HepG2 (cell line): ENCODE data around the gene ANKRD40CL. TPM values are rescaled to one million over a fixed set of nuclear protein-coding genes. Genes with fewer than 3 reads are reported as not detected.

ENCODE experiments used
- FOSL2 ChIP-seq: sonication (generic); formaldehyde crosslinking; IDR thresholded peaks from 2 replicates; pipeline ENCODE4 v1.4.0; 2020; ENCODE audit warnings: missing genetic modification reagents
- HMG20A ChIP-seq: IDR thresholded peaks from 2 replicates; pipeline ENCODE4 v1.6.1; 2016; ENCODE audit warnings: borderline replicate concordance
- ISL2 ChIP-seq: sonication (generic); formaldehyde crosslinking; IDR thresholded peaks from 2 replicates; pipeline ENCODE4 v1.5.0; 2020; ENCODE audit warnings: missing genetic modification reagents
- KDM2A ChIP-seq: sonication (generic); formaldehyde crosslinking; IDR thresholded peaks from 2 replicates; pipeline ENCODE4 v1.4.0; 2020; ENCODE audit warnings: low read depth, missing genetic modification reagents, borderline replicate concordance
- NR2C2 ChIP-seq: sonication (generic); formaldehyde crosslinking; IDR thresholded peaks from 2 replicates; pipeline ENCODE4 v1.4.0; 2020; ENCODE audit warnings: missing genetic modification reagents, mild to moderate bottlenecking, moderate library complexity, borderline replicate concordance
- NRL ChIP-seq: sonication (generic); formaldehyde crosslinking; IDR thresholded peaks from 2 replicates; pipeline ENCODE4 v1.5.0; 2020; ENCODE audit warnings: missing genetic modification reagents, mild to moderate bottlenecking, moderate library complexity, borderline replicate concordance
- SAFB2 ChIP-seq: sonication (generic); formaldehyde crosslinking; IDR thresholded peaks from 2 replicates; pipeline ENCODE4 v1.5.1; 2020; ENCODE audit warnings: missing genetic modification reagents, low read depth, mild to moderate bottlenecking, borderline replicate concordance
- SOX6 ChIP-seq, 2 experiments: fragments of 450-650 bp in 1 of 2; sonication (generic) in 1 of 2; formaldehyde crosslinking in 1 of 2; IDR thresholded peaks; 2 replicates each; pipeline versions ENCODE4 v1.4.0 to v1.6.1; 2017 to 2020; ENCODE audit warnings: antibody characterized with exemption in 1 of 2, mild to moderate bottlenecking in 1 of 2, missing genetic modification reagents in 1 of 2
- TBX2 ChIP-seq: sonication (generic); formaldehyde crosslinking; IDR thresholded peaks from 2 replicates; pipeline ENCODE4 v1.5.0; 2020; ENCODE audit warnings: missing genetic modification reagents, mild to moderate bottlenecking, borderline replicate concordance
- ZNF121 ChIP-seq: sonication (generic); formaldehyde crosslinking; IDR thresholded peaks from 2 replicates; pipeline ENCODE4 v1.5.0; 2020; ENCODE audit warnings: mild to moderate bottlenecking, missing genetic modification reagents
- ZNF468 ChIP-seq: sonication (generic); formaldehyde crosslinking; IDR thresholded peaks from 2 replicates; pipeline ENCODE4 v1.8.0; 2022; ENCODE audit warnings: mild to moderate bottlenecking, moderate library complexity, missing genetic modification reagents
- ZNF543 ChIP-seq: sonication (generic); formaldehyde crosslinking; IDR thresholded peaks from 2 replicates; pipeline ENCODE4 v1.4.0; 2020; ENCODE audit warnings: mild to moderate bottlenecking, missing genetic modification reagents
- ZNF577 ChIP-seq: sonication (generic); formaldehyde crosslinking; IDR thresholded peaks from 2 replicates; pipeline ENCODE4 v1.4.0; 2020; ENCODE audit warnings: mild to moderate bottlenecking, low read depth, missing genetic modification reagents, borderline replicate concordance
- ZNF652 ChIP-seq: IDR thresholded peaks from 2 replicates; pipeline ENCODE4 v1.6.1; 2016; ENCODE audit warnings: low read depth, borderline replicate concordance
- ZNF790 ChIP-seq: sonication (generic); formaldehyde crosslinking; IDR thresholded peaks from 2 replicates; pipeline ENCODE4 v1.8.0; 2022; ENCODE audit warnings: missing genetic modification reagents, mild to moderate bottlenecking, borderline replicate concordance
- polyA plus RNA-seq, 8 experiments: library from polyadenylated mRNA; depleted of rRNA in 3 of 8; stranded (reverse) in 7 of 8; unstranded in 1 of 8; fragments of >200 nt; fragmentation: Illumina TruSeq in 4 of 8; extraction: Trizol in 4 of 8; gene quantifications; 2 replicates each; pipeline versions ENCODE4 v1.2.1 to v1.2.3, GENCODE V29; 2011 to 2016; ENCODE audit warnings: low read depth in 4 of 8, missing spikeins in 1 of 8, mixed read lengths in 1 of 8; ENCODE audit not compliant: insufficient read depth in 1 of 8
- total RNA-seq, 5 experiments: library from RNA; depleted of rRNA; stranded (reverse); fragments of >200 nt; fragmentation: Illumina TruSeq; extraction: Trizol; gene quantifications; 2 replicates each; pipeline ENCODE4 v1.2.3, GENCODE V29; 2016; ENCODE audit warnings: low read depth in 1 of 5
- TF ChIP-seq, protein P1 (sequence below): IDR thresholded peaks from 2 replicates; pipeline ENCODE4 v1.6.1; 2016; ENCODE audit warnings: missing compliant biosample characterization, missing genetic modification reagents, borderline replicate concordance
- TF ChIP-seq, protein P2 (sequence below): sonication (generic); formaldehyde crosslinking; IDR thresholded peaks from 2 replicates; pipeline ENCODE4 v1.8.1; 2023; ENCODE audit warnings: missing genetic modification reagents, inconsistent platforms, borderline replicate concordance
- TF ChIP-seq, protein P3 (sequence below): sonication (generic); formaldehyde crosslinking; IDR thresholded peaks from 2 replicates; pipeline ENCODE4 v1.5.1; 2020; ENCODE audit warnings: missing genetic modification reagents, mild to moderate bottlenecking, borderline replicate concordance
- TF ChIP-seq, protein P4 (sequence below): sonication (generic); formaldehyde crosslinking; IDR thresholded peaks from 2 replicates; pipeline ENCODE4 v1.5.0; 2020; ENCODE audit warnings: missing genetic modification reagents
- TF ChIP-seq, protein P5 (sequence below): sonication (generic); formaldehyde crosslinking; IDR thresholded peaks from 2 replicates; pipeline ENCODE4 v1.8.0; 2022; ENCODE audit warnings: mild to moderate bottlenecking, missing genetic modification reagents; ENCODE audit not compliant: insufficient replicate concordance
- TF ChIP-seq, protein P6 (sequence below): sonication (generic); formaldehyde crosslinking; IDR thresholded peaks from 2 replicates; pipeline ENCODE4 v1.4.0; 2020; ENCODE audit warnings: low read depth, mild to moderate bottlenecking, missing genetic modification reagents

ANKRD40CL gene
- total and polyA plus RNA-seq, 2 of the 13 experiments (the other 11 are each of a cell fraction or from before 2014, with no cell fraction given) = 0.03 to 0.11 TPM

DNA sequence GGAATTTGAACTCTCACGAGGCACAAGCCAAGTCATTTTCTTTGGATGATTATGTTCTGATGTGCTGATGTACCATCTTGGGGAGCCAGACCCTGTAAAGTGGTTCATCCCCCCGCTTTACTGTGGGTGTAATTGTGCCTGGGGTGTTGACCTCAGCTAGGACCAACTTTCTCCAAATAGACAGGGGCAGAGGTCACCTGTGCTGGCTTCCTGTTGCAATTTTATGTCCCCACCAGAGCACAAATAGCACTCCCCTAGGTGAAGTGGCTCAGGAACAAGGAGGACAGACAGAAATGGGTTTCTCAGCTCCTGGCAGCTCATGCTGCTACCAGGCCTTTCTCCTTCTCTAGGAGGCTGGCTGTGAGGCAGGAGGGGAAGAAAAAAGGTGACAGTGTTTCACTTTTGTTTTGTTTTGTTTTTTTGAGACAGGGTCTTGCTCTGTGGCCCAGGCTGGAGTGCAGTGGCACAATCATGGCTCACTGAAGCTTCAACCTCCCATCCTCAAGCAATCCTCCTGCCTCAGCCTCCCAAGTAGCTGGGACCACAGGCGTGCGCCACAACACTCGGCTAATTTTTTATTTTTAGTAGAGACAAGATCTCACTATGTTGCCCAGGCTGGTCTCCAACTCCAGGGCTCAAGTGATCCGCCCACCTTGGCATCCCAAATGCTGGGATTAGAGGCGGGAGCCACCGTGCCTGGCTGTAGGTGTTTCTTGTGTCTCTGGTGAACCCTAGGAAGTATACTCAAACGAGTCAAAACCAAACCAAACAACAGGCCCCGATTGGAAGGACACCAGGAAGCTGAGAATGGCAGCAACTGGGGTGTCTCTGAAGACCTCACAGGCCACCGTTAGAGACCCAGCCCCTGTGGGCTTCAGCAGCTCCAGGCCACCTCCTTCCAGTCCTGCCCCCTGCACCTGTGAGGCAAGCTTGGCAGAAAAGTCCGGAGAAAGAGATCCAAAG, 35.6 kb upstream of the ANKRD40CL start (continued):
- TF ChIP-seq ZNF543 (no peak; the same call in 1 of the 2 replicates), HMG20A (CRISPR knock-in tag) (0 out of 2 replicates have a peak, but pooled peaks have one; percentile 9), ZNF652 (CRISPR knock-in tag) (no peak), ZNF790 (CRISPR knock-in tag) (no peak), SOX6 (IDR thresholded peaks at IDR 0.05) (no peak), SOX6 (CRISPR knock-in tag; IDR thresholded peaks at IDR 0.05) (0 out of 2 replicates have a peak, but pooled peaks have one; percentile 28), NR2C2 (CRISPR knock-in tag) (peak; percentile 62; the same call in 1 of the 2 replicates), TBX2 (CRISPR knock-in tag) (peak; percentile 68; the same call in 1 of the 2 replicates), SAFB2 (CRISPR knock-in tag) (no peak), ZNF577 (CRISPR knock-in tag) (no peak), FOSL2 (CRISPR knock-in tag) (no peak), NRL (CRISPR knock-in tag) (no peak), ZNF468 (CRISPR knock-in tag) (no peak), KDM2A (CRISPR knock-in tag) (0 out of 2 replicates have a peak, but pooled peaks have one; percentile 18), ZNF121 (CRISPR knock-in tag) (peak; percentile 95), ISL2 (CRISPR knock-in tag) (0 out of 2 replicates have a peak, but pooled peaks have one; percentile 38)
- TF ChIP-seq, protein P1, sequence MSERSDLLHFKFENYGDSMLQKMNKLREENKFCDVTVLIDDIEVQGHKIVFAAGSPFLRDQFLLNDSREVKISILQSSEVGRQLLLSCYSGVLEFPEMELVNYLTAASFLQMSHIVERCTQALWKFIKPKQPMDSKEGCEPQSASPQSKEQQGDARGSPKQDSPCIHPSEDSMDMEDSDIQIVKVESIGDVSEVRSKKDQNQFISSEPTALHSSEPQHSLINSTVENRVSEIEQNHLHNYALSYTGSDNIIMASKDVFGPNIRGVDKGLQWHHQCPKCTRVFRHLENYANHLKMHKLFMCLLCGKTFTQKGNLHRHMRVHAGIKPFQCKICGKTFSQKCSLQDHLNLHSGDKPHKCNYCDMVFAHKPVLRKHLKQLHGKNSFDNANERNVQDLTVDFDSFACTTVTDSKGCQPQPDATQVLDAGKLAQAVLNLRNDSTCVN (CRISPR knock-in tag) = no peak
- TF ChIP-seq, protein P2, sequence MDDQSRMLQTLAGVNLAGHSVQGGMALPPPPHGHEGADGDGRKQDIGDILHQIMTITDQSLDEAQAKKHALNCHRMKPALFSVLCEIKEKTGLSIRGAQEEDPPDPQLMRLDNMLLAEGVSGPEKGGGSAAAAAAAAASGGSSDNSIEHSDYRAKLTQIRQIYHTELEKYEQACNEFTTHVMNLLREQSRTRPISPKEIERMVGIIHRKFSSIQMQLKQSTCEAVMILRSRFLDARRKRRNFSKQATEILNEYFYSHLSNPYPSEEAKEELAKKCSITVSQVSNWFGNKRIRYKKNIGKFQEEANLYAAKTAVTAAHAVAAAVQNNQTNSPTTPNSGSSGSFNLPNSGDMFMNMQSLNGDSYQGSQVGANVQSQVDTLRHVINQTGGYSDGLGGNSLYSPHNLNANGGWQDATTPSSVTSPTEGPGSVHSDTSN (CRISPR knock-in tag) = no peak
- TF ChIP-seq, protein P3, sequence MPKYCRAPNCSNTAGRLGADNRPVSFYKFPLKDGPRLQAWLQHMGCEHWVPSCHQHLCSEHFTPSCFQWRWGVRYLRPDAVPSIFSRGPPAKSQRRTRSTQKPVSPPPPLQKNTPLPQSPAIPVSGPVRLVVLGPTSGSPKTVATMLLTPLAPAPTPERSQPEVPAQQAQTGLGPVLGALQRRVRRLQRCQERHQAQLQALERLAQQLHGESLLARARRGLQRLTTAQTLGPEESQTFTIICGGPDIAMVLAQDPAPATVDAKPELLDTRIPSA (CRISPR knock-in tag) = no peak
- TF ChIP-seq, protein P4, sequence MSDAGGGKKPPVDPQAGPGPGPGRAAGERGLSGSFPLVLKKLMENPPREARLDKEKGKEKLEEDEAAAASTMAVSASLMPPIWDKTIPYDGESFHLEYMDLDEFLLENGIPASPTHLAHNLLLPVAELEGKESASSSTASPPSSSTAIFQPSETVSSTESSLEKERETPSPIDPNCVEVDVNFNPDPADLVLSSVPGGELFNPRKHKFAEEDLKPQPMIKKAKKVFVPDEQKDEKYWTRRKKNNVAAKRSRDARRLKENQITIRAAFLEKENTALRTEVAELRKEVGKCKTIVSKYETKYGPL = no peak
- TF ChIP-seq, protein P5, sequence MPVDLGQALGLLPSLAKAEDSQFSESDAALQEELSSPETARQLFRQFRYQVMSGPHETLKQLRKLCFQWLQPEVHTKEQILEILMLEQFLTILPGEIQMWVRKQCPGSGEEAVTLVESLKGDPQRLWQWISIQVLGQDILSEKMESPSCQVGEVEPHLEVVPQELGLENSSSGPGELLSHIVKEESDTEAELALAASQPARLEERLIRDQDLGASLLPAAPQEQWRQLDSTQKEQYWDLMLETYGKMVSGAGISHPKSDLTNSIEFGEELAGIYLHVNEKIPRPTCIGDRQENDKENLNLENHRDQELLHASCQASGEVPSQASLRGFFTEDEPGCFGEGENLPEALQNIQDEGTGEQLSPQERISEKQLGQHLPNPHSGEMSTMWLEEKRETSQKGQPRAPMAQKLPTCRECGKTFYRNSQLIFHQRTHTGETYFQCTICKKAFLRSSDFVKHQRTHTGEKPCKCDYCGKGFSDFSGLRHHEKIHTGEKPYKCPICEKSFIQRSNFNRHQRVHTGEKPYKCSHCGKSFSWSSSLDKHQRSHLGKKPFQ (CRISPR knock-in tag) = no peak
- TF ChIP-seq, protein P6, sequence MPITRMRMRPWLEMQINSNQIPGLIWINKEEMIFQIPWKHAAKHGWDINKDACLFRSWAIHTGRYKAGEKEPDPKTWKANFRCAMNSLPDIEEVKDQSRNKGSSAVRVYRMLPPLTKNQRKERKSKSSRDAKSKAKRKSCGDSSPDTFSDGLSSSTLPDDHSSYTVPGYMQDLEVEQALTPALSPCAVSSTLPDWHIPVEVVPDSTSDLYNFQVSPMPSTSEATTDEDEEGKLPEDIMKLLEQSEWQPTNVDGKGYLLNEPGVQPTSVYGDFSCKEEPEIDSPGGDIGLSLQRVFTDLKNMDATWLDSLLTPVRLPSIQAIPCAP (CRISPR knock-in tag) = no peak
